ENCODE results near the gene MYO18A.

The MYO18A gene

GRCh38 chr17:29145289-29146073 is 34.7 kb downstream of the MYO18A start:
- peak; percentile 76 for DNase-seq

DNA sequence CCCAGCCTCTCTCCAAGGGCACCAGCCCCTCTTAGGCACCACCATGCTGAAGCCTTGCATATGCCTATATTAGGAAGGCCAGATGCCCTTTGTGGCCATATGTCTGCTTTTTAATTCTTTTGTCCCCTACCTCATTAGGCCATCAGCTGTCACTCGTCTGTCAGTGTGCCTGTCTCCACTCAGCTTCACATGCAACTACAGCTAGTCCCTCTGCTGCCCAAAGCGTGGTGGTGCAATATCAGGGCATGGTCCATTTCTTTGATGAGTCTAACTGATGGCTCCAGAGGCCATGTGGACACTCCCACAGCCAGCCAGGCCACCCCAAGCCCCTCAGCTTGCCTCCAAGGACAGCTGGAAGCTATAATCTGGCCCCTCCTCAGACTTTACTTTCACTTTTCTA is 36.3 kb downstream of the MYO18A start:
- peak; percentile 41 for DNase-seq

- peak; percentile 20 for DNase-seq
Observed at GRCh38 chr17:29141514-29141876, 38.7 kb downstream of the MYO18A start.

DNA sequence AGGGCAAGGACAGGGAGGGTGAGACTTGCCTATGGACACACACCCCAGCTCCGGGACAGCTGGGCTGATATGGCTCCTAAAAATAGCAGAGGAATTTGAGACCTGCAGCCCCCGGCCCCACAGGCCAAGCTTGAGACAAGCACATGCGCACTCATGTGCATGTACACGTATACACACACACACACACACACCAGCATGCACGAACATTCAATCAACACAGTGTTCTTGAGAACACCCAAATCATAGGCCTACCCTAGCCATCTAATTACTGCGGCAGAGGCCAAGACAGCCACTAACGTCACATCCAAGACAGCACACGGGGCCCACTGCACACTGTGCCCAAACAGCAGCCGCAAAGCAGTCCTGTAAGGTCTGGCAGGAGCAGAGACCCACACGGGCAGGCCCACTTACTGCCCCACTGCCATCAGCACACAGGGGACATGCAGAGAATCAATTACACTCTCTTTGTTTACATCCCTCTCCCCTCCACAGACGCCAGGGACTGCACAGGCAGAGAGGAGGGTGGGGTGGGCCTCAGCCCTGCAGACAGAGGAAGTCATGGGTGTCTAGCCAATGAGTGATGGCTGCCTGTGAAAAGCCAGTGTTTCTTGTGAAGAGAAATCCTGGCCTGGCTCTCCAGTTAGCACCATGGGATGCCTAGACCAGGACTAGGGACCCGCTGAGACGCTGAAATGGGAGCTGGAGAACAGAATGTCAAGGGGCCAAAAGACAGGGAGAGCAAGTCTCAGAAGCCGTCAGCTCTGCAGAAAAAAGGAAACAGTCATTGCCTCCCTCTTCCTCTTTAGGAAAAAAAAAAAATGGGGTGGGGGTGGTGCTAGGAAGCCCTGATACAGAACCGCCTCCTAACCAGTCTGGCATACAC is 39.3 kb downstream of the MYO18A start:
- peak; percentile 59 for DNase-seq

- peak; percentile 89 for DNase-seq
Observed at GRCh38 chr17:29140051-29140621, 40.1 kb downstream of the MYO18A start.

DNA sequence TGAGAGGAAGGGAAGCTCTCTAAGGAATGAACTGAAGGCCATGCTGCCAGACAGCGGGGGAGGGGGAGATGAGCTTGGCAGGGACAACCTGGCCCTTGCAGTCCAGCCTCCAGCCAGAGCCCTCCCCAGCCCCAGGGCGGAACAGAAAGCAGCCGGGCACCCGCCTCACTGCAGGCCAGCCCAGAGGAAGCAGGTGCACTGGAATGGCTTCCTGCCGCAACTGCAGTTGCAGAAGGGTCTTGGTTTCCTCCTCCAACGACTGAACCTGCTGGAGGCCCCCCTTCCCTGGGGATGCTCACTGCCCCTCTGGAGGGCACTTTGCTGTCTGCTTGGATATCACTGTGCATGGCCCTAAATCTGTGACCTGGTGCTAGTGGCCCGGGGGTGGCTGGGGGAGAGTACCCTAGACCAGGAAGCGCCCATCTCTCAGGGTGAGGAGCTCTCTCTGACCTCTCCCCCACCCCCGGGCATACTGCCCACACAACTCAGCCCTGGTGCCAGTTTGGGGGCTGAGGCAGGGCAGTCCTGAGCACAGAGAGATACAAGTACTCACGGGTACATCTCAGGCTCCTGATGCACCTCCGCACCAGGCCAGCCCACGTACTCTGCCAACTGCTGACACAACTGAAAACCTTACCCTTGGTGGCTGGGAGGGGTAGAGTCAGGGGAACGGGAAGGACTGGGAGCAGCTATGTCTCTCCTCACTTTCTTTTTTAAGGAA is 41.1 kb downstream of the MYO18A start:
- peak; percentile 58 for DNase-seq

- DNase-seq, result peak; percentile 84
Observed at GRCh38 chr17:29138184-29138955, 41.8 kb downstream of the MYO18A start.

DNA sequence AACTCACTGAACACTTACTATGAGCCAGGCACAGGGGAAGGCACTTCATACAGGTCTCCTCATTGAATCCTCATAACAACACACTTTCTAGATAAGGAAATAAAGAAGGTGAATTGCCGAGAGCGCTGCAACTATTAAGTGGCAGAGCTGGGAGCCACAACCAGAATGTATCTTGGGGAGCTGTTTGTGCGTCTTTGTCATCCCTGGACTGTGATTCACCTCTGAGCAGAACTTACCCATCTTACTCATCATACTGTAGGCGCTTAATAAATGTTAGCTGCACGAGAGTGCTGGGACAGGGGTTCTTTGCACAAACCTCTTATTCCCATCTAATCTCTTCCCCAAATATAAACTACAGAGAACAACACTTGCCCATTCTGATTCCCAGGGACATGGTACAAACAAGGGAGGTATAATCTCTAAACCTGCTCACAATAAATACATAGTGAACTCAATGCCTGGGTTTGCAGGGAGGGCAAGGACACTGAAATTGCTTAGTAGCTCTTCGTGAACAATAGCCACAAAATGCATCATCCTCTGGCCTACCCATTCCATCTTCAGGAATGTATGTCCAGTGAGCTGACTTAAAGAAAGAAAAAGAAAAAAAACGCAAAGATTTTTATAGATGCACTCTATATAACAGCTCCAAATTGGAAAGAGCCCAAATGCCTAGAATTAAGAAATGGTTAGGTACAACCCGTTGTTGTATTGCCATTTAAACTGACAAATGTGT is 43.0 kb downstream of the MYO18A start:
- DNase-seq, result peak; percentile 66

DNA sequence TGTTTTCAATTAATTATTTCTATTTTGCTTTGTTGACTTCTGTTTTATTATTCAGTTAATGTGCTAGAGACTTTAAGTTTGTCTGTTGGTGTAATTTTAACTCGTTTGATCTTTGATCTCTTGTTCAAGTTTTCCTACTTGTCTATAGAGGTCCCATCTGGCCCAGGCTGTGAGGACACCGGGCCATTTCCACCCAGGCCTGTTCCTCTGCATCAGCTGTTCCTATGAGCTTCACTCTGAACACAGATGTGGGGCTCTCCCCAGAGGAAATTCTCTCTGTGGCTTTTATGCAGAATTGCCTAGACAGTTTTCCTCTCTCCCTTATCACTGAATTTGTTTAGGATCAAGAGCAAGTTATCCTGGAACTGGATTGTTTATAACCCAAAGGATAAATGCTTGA is 44.7 kb downstream of the MYO18A start:
- peak; percentile 20 for DNase-seq

DNA sequence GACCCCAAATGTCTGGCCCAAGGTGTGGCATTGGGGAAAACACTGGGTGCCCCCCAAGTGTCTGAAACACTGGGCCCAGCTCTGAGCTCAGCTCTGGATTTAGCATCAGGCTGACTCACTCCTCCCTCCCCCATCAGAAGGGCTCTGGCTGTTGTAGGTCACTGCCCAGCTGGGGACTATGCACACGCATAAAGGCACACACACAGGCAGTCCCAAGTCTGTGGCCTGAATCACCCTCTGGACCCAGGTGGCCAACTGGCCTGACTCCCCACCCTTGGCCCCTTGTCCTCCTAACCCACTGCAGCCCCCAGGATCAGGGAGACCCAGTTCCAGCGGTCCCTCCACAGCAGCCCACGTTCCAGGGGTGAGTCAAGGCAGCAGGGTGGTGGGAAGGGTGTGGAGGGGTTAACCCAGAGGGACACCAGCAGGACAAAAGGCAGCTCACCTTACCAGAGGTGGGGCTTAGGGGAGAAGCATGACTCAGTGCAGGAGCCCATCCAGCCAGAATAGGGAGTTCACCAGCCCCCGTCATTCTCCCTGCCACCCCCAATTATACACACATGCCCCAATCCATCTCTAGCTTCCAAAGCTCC is 47.0 kb downstream of the MYO18A start:
- DNase-seq, result no peak

GRCh38 chr17:29131814-29132682 is 48.1 kb downstream of the MYO18A start:
- DNase-seq, result peak; percentile 31

GRCh38 chr17:29129731-29130130 is 50.5 kb downstream of the MYO18A start:
- no peak for DNase-seq

GRCh38 chr17:29127840-29128239 is 52.4 kb downstream of the MYO18A start:
- DNase-seq, result no peak

- no peak for DNase-seq
Observed at GRCh38 chr17:29126268-29126930, 53.8 kb downstream of the MYO18A start.

DNA sequence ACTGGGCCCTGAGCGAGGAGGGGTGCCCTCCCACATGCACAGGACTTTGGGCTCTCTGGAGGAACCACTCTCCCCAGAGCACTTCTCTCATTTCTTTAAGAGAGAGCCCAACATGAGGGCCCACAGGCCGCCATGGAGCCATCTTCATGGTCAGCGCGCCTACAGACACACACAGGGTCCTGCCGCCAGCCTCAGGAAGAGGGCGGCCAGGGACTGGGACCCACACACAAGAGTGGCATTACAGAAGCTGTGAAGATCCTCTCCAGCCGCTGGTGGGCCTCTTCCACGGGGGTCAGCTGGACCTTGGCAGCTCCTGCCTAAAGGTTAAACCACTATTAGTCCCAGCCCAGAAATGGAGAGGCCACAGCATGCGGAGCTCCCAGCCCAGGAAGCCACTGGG is 54.5 kb downstream of the MYO18A start:
- no peak for DNase-seq

DNA sequence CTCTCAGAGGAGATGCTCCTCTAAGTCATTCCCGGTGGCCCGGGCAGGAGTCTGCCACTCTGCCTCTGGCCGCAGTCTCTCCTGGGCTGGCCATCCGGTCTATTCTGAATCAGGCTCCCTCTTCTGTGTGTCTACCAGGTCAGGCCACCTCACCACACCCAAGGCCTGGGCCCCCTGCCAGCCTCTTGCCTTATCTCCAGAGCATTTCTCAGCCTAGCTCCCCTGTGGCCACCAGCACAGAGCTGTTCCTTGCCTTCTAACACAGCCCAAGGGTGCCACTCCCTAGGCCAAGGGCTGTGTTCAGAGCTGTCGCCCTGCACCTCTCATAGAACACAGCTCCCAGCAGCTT is 55.3 kb downstream of the MYO18A start:
- no peak for DNase-seq

- DNase-seq, result peak; percentile 54
Observed at GRCh38 chr17:29124135-29124924, 55.9 kb downstream of the MYO18A start.

DNA sequence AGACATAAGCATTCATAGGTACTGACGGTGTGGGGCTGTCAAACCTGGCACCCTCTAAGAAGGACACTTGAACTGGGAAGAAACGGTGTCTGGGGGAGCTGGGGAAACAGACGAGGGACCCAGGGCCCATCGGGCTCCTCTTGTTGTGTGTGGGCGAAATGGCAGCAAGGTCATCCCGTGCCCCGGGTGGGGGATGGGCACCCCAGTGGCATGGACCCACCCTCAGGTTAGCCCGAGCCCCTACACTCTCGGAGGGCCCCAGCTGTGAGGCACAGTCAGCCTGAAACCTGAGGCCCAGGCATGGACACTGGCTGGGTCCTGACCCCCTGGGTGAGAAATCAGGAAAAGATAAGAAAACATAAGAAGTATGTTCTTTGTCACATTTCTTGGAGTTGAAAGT is 57.1 kb downstream of the MYO18A start:
- DNase-seq, result no peak

DNA sequence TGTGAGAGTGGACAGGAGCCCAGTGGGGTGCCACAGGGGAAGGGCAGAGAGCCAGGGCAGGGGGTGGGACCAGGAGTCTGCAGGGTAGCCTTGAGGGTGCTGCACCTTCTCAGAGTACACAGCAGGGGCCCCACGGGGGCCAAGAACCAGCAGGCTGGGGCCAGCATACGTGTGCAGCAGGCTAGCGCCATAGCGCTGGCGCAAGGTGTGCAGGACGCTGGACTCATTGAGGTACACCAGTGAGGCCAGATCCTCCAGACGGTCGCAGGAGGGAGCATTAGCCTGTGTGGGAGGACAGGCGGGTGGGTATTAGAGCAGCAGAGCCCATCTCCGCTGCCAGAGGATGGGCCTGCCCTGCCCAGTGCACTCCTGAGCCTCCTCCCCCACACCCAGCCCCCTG is 58.8 kb downstream of the MYO18A start:
- no peak for DNase-seq

All from activated CD4-positive, alpha-beta T cell treated with anti-CD3 and anti-CD28 coated beads for 48 hours (primary cell).